Peyer's patch (tissue), 4 donors: ENCODE results near the gene ACP4.
"Not testable (repeated sequence)": the region's sequence is repeated elsewhere in the genome, so short reads cannot be mapped to it uniquely, and the experiment has no call there.

Source experiments
- CTCF ChIP-seq, 6 experiments: fragments of 450-650 bp in 4 of 6; fragments of 200-600 bp in 2 of 6; sonication (generic) in 1 of 6; IDR thresholded peaks; one replicate each; pipeline ENCODE4 v1.5.1; 2017 to 2019; ENCODE audit warnings: antibody characterized with exemption in 6 of 6, mild to moderate bottlenecking in 3 of 6, moderate library complexity in 1 of 6
- POLR2A ChIP-seq, 2 donors: fragments of 450-650 bp; IDR thresholded peaks; one replicate each; pipeline ENCODE4 v1.5.1; 2017; ENCODE audit warnings: antibody characterized with exemption in 2 of 2, mild to moderate bottlenecking in 2 of 2, moderate library complexity in 2 of 2

- not testable (repeated sequence) for TF ChIP-seq CTCF, POLR2A (IDR thresholded peaks at IDR 0.05)
Measured at GRCh38 chr19:50767263-50767662, 23.0 kb upstream of the ACP4 start.
